NCI-H524 (cell line): ENCODE results near the gene ITGA11.
"Not testable (repeated sequence)": the region's sequence is repeated elsewhere in the genome, so short reads cannot be mapped to it uniquely, and the experiment has no call there.

Experiments
- DNase-seq, 2 experiments: peaks; one replicate each; lab custom pipeline; 2025; lab: John Stamatoyannopoulos, UW

The ITGA11 gene

GRCh38 chr15:68425428-68426060 lies 6.4 kb downstream of the ITGA11 start:
- no peak for DNase-seq

- no peak for DNase-seq
These were observed 7.1 kb downstream of the ITGA11 start for GRCh38 chr15:68424754-68425390.

GRCh38 chr15:68423359-68424296 lies 8.3 kb downstream of the ITGA11 start:
- DNase-seq: no peak

GRCh38 chr15:68422403-68423145 lies 9.4 kb downstream of the ITGA11 start:
- not testable (repeated sequence) for DNase-seq

GRCh38 chr15:68421798-68422402 lies 10.1 kb downstream of the ITGA11 start:
- no peak for DNase-seq

GRCh38 chr15:68421115-68421551 lies 10.8 kb downstream of the ITGA11 start:
- DNase-seq: no peak

- no peak for DNase-seq
These were observed 11.7 kb downstream of the ITGA11 start for GRCh38 chr15:68420186-68420684.

GRCh38 chr15:68419301-68420175 lies 12.4 kb downstream of the ITGA11 start:
- DNase-seq: no peak

GRCh38 chr15:68418611-68419161 lies 13.3 kb downstream of the ITGA11 start:
- DNase-seq: no peak

GRCh38 chr15:68417897-68418296 lies 14.1 kb downstream of the ITGA11 start:
- no peak for DNase-seq

- DNase-seq: no peak
These were observed 14.9 kb downstream of the ITGA11 start for GRCh38 chr15:68417051-68417450.

- DNase-seq: no peak
These were observed 15.8 kb downstream of the ITGA11 start for GRCh38 chr15:68416158-68416535.

GRCh38 chr15:68415501-68416157 lies 16.3 kb downstream of the ITGA11 start:
- DNase-seq: no peak

GRCh38 chr15:68415061-68415460 lies 16.9 kb downstream of the ITGA11 start:
- no peak for DNase-seq

GRCh38 chr15:68414591-68414990 lies 17.4 kb downstream of the ITGA11 start:
- no peak for DNase-seq

- DNase-seq: no peak
These were observed 17.8 kb downstream of the ITGA11 start for GRCh38 chr15:68414206-68414555.

GRCh38 chr15:68413363-68414205 lies 18.4 kb downstream of the ITGA11 start:
- DNase-seq: no peak

- no peak for DNase-seq
These were observed 19.7 kb downstream of the ITGA11 start for GRCh38 chr15:68412218-68412617.

GRCh38 chr15:68411735-68412134 lies 20.2 kb downstream of the ITGA11 start:
- no peak for DNase-seq
